Measurements from ENCODE around the gene SLC38A10. TPM values are rescaled to one million over a fixed set of nuclear protein-coding genes. Genes with fewer than 3 reads are reported as not detected.

Gene SLC38A10
- total and polyA plus RNA-seq, 2 experiments from 2014 or later: 58.6 to 133 TPM

GRCh38 chr17:81232616-81233241, 62.4 kb downstream of the SLC38A10 start:
- H3K9me2 ChIP-seq (ENCODE audit: insufficient read depth): no peaks in the 10 kb centered on the region
- no peak for TF ChIP-seq EZH2 (IDR thresholded peaks at IDR 0.05; ENCODE audit: insufficient read depth, poor library complexity, severe bottlenecking)
- no peak for TF ChIP-seq EZH2phosphoT487 (IDR thresholded peaks at IDR 0.05; ENCODE audit: insufficient read depth, low read depth)
- H3K27ac ChIP-seq: no peak overlapping the region
- H3K9ac ChIP-seq: no peak overlapping the region
- in situ Hi-C loops (cut with MboI): no loop called here
- DNase-seq: no peak
- no peak overlapping the region for H3K4me3 ChIP-seq
- peaks cover 21% of the 10 kb centered on the region for H3K79me2 ChIP-seq (ENCODE audit: insufficient read depth)
- no peaks in the 10 kb centered on the region for H3K9me3 ChIP-seq (ENCODE audit: low read depth)
- no peaks in the 10 kb centered on the region for H4K20me1 ChIP-seq (ENCODE audit: insufficient read depth)
- 89 to 90% methylated on average over 14 to 18 of the region's 19 CpGs for WGBS, 2 experiments (ENCODE audit: low coverage in 1 of 2, low lambda C conversion rate in 2 of 2, missing lambda C conversion rate in 2 of 2)
- H2AFZ ChIP-seq: no peak overlapping the region
- H3K4me2 ChIP-seq (ENCODE audit: unreplicated experiment): no peak overlapping the region
- H3K27me3 ChIP-seq (replicated peaks; ENCODE audit: insufficient read depth): no peaks in the 10 kb centered on the region
- peaks cover 4% of the 10 kb centered on the region; the same call in 1 of the 2 replicates for H3K4me1 ChIP-seq (ENCODE audit: insufficient read depth)
- no peaks in the 10 kb centered on the region for H3F3A ChIP-seq (ENCODE audit: insufficient read depth)
- no peaks in the 10 kb centered on the region for H3K36me3 ChIP-seq (ENCODE audit: low read depth)

DNA sequence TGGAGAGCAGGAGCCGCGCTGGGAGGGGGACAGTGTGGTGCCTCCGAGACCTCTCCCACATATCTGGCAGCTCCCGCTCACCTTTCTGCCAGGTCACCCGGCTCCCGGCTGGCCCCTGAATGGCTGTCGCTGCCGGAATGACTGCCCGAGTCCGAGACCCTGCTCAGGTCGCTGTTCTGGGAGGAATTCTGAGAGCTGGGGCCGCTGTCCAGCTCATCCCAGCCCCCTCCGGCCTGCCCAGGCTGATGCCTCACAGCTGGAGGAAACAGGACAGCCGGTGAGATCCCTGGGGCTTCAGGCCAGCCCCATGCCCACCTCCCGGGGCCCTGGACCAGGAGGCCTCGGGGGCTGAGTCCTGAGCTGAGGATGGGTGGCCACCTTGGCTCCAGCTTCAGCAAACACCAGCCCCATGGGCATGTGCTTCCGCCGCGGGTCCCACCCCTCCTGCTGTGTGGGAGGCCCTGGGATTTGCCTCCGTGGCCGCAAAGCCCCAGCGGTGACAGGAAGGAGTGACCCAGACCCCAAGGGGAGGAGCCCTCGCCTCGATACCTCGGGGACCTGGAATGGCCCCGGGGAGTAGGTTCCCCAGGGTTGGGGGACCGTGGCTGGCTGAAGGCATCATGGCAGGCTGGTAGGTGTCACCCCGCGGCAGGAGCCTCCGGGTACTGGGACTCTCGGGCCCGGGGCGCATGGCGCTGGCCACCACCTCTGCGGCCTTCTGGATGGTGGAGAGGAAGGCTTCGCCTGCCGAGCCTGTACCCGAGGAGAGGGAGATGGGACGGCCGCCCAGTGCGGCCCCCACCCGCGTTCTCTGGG, 63.1 kb downstream of the SLC38A10 start:
- Histone ChIP-seq H4K20me1 (ENCODE audit: insufficient read depth) (no peaks in the 10 kb centered on the region), H3K4me3 (no peak overlapping the region), H3K27ac (no peak overlapping the region), H3K79me2 (ENCODE audit: insufficient read depth) (peaks cover 13% of the 10 kb centered on the region; the same call in 1 of the 2 replicates), H3K4me1 (ENCODE audit: insufficient read depth) (no peaks in the 10 kb centered on the region), H3K27me3 (replicated peaks; ENCODE audit: insufficient read depth) (no peaks in the 10 kb centered on the region), H2AFZ (no peak overlapping the region), H3K9ac (no peak overlapping the region), H3F3A (ENCODE audit: insufficient read depth) (no peaks in the 10 kb centered on the region), H3K9me3 (ENCODE audit: low read depth) (no peaks in the 10 kb centered on the region), H3K9me2 (ENCODE audit: insufficient read depth) (no peaks in the 10 kb centered on the region), H3K36me3 (ENCODE audit: low read depth) (no peaks in the 10 kb centered on the region), H3K4me2 (ENCODE audit: unreplicated experiment) (no peak overlapping the region)
- in situ Hi-C loops (cut with MboI): no loop called here
- no peak for TF ChIP-seq EZH2 (IDR thresholded peaks at IDR 0.05; ENCODE audit: insufficient read depth, poor library complexity, severe bottlenecking)
- no peak for TF ChIP-seq EZH2phosphoT487 (IDR thresholded peaks at IDR 0.05; ENCODE audit: insufficient read depth, low read depth)
- 92 to 94% methylated on average over 35 to 38 of the region's 43 CpGs for WGBS, 2 experiments (ENCODE audit: low coverage in 1 of 2, low lambda C conversion rate in 2 of 2, missing lambda C conversion rate in 2 of 2)
- DNase-seq: no peak

- Histone ChIP-seq H3F3A (ENCODE audit: insufficient read depth) (no peaks in the 10 kb centered on the region), H3K4me2 (ENCODE audit: unreplicated experiment) (no peak overlapping the region), H3K9me3 (ENCODE audit: low read depth) (no peaks in the 10 kb centered on the region), H3K36me3 (ENCODE audit: low read depth) (no peaks in the 10 kb centered on the region), H3K9ac (no peak overlapping the region), H4K20me1 (ENCODE audit: insufficient read depth) (no peaks in the 10 kb centered on the region), H3K4me3 (no peak overlapping the region), H3K79me2 (ENCODE audit: insufficient read depth) (0 out of 2 replicates have a peak, but pooled peaks cover 7% of the 10 kb centered on the region), H2AFZ (no peak overlapping the region), H3K4me1 (ENCODE audit: insufficient read depth) (no peaks in the 10 kb centered on the region), H3K9me2 (ENCODE audit: insufficient read depth) (no peaks in the 10 kb centered on the region), H3K27me3 (replicated peaks; ENCODE audit: insufficient read depth) (no peaks in the 10 kb centered on the region), H3K27ac (no peak overlapping the region)
- 93% methylated on average over 31 of the region's 31 CpGs for WGBS, 2 experiments (ENCODE audit: low coverage in 1 of 2, low lambda C conversion rate in 2 of 2, missing lambda C conversion rate in 2 of 2)
- no peak for DNase-seq
- in situ Hi-C loops (cut with MboI): no loop called here
- TF ChIP-seq EZH2 (IDR thresholded peaks at IDR 0.05; ENCODE audit: insufficient read depth, poor library complexity, severe bottlenecking) (no peak), EZH2phosphoT487 (IDR thresholded peaks at IDR 0.05; ENCODE audit: insufficient read depth, low read depth) (no peak)
These were observed 63.9 kb downstream of the SLC38A10 start for GRCh38 chr17:81231121-81231645.

- H3K4me2 ChIP-seq (ENCODE audit: unreplicated experiment): no peak overlapping the region
- H3F3A ChIP-seq (ENCODE audit: insufficient read depth): no peaks in the 10 kb centered on the region
- H3K4me1 ChIP-seq (ENCODE audit: insufficient read depth): no peaks in the 10 kb centered on the region
- in situ Hi-C loops (cut with MboI): no loop called here
- no peak overlapping the region for H3K4me3 ChIP-seq
- TF ChIP-seq EZH2 (IDR thresholded peaks at IDR 0.05; ENCODE audit: insufficient read depth, poor library complexity, severe bottlenecking) (no peak), EZH2phosphoT487 (IDR thresholded peaks at IDR 0.05; ENCODE audit: insufficient read depth, low read depth) (no peak)
- H3K27ac ChIP-seq: no peak overlapping the region
- no peak overlapping the region for H2AFZ ChIP-seq
- DNase-seq: no peak
- H3K9me3 ChIP-seq (ENCODE audit: low read depth): no peaks in the 10 kb centered on the region
- no peaks in the 10 kb centered on the region for H3K36me3 ChIP-seq (ENCODE audit: low read depth)
- WGBS, 2 experiments (ENCODE audit: low coverage in 1 of 2, low lambda C conversion rate in 2 of 2, missing lambda C conversion rate in 2 of 2): 93 to 96% methylated on average over 17 to 25 of the region's 26 CpGs
- H3K9me2 ChIP-seq (ENCODE audit: insufficient read depth): no peaks in the 10 kb centered on the region
- H3K27me3 ChIP-seq (replicated peaks; ENCODE audit: insufficient read depth): no peaks in the 10 kb centered on the region
- no peaks in the 10 kb centered on the region for H4K20me1 ChIP-seq (ENCODE audit: insufficient read depth)
- H3K9ac ChIP-seq: no peak overlapping the region
- no peaks in the 10 kb centered on the region for H3K79me2 ChIP-seq (ENCODE audit: insufficient read depth)
These were observed 64.9 kb downstream of the SLC38A10 start for GRCh38 chr17:81230043-81230820.
